NCI-H146 treated with DMSO at 0.1 percent for 48 hours (cell line): ENCODE measurements around the gene PPP2R5B.

ENCODE experiments used
- DNase-seq: peaks from one replicate; lab custom pipeline; 2025; ENCODE audit not compliant: unreplicated experiment; lab: John Stamatoyannopoulos, UW

PPP2R5B gene

DNA sequence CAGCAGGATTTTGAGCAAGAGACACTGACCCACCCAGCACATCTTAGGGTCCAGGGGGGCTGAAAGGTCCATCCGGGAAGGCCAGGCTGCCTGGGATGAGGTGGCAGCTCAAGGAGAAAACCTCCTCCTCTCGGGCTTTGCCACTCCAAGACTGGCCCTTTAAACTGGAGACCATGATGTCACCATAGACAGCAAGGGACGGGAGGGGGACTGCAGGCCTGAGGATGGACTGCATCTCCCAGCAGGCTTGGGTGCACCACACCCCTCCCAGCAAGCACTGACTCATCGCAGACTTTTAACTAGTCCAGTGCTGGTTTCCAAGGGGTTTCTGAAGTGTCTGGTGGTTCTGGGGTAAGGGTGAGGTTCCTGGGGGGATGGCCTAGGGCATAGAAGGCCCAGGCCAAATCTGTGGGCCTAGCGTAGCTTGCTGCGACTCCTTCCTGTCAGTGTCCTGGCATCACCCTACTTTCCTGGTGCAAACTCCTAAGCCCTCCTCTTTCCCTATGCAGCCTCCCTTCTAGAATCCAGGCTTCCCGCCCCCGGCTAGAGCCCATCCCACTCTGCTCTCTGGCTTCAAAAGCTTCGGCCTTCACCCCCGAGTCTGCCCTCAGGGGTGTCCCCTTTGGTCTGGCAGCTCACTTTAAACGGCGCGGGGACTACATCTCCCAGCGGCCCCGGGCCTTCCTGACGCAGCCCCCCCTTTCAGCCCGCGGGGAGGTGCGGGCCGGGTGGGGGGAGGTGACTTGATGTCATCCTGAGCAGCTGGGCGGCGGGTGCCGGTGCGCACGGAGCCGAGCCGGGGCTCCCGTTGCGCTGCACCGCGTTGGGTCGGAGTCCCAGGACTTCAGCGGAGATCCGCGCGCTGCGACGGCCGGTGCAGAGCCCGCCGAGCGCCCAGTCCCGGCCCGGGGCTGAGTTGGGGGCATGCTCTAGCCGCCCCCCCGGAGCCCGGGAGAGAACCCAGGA, at the start of gene PPP2R5B:
Gene PPP2R5B, plus strand, starts transcription at position 746 of the 966 bp plus-strand sequence. CDS start 1,046 bp downstream, outside the sequence.
- peak; percentile 72 for DNase-seq

DNA sequence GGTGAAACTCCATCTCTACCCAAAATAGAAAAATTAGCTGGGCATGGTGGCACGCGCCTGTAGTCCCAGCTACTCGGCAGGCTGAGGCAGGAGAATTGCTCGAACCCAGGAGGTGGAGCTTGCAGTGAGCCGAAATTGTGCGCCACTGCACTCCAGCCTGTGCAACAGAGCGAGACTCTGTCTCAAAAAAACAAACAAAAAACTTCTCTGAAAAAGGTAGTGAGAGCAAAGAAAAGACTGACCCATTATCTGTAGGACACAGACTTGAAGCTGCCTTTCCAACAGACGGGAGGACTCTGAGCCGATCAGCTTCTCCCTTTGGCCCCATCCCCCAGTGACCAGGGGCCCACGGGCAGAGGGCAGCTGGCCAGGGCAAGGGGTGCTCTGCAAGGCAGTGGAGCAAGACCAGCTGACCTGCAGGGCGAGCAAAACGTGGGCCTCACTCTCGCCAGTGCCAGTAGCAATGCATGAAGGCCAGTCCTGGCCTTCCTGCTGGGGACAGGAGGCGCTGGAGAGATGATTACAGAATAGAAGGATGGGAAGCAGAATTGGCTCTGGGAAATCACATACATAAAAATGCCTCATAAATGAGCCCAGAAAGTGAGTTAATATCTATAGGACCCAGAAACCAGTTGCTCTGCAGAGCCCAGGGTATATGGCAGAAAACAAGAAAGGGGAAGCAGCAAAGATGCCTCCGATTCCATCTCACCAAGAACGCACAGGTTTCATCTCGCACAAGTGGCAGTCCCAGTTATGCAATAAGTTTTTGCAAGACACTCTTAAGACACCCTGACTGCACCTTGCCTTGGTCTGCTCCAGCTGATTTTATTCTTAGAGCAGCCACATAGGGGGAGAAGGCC, 48.9 kb upstream of the PPP2R5B start:
- DNase-seq: no peak

DNA sequence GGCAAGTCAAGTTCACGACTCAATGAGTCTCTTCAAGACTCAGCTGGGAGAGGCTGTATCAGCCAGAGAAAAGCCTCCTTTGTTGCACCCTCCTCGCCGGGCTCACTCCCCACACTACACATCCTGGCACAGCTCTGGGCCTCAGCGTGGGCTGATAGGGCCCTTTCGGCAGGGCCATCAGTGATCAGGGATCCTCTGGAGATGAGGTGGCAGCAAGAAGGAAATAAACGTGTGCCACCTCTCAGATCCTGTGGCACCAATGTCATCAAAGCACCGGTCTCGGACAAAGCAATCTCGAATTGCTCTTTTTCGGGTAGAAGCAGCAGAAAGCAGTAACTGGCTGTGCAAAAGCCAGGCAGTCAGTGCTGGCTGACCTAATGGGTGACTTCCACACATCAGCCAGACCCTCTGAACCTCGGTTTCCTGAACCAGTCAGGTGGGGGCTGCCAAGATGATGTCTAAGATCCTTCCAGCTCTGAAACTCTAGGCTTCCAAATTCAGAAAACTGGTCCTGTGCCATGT, 48.2 kb upstream of the PPP2R5B start:
- no peak for DNase-seq

DNA sequence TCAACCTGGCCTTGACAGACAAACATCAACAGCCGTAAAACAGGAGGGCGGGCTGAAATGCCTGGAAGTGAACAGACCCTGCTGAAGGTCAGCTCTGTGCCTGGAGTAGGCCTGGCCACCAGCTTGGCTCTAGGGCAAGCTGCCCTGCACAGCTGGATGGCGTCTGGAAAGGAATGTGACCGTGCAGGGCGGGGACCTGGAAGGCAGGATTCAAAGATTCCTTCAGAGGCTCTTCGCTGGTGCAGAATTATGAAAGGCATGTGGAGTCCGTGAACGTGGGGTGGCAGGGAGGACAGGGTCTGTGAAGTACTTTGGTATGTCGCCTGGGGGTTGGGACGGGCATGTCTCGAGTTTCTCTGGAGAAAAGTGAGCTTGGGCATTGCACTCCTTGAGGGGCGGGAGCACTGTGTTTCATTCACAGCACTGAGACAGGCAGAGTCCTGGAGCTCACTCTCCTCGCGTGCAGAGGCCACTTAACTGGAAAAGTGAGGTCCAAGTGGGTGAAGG, 47.6 kb upstream of the PPP2R5B start:
- DNase-seq: no peak

DNA sequence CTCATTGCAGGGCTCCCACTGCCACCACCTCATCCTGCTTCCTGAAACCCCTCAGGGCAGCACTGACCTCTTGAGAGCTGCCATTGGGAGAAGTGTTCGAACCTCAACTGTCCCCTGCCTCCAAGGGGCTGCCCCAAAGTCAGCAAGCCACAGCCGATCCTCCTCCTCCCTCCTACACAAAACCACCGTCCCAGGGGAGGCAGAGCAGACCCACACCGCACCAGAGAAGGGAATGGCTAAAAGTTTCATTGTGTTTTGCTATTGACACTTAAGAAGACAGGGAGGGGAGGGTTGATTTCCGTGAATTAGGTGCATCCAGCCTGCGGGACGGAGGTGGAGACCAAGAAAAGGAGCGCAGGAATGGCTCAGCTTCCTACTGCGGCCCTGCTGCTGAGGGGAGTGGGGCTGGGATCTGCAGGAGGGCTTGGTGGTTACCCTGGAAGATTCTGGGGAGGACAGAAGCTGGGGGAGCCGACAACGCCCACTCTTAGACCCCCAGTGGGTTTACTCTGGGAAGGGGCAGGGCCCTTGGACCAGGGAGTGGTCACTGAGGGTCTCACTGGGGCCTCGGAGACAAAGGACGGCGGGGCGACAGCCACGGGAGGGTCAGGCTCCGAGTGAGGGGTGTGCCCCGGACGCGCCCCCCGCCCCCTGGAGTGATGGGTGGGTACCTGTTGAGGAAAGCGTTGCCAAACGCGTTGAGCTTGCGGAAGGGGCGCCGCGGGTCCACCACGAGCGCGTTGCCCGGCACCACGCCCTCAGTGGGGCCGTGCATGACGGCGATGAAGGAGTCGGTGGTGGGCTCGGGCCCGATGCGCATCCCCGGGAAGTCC, 46.9 kb upstream of the PPP2R5B start:
- DNase-seq: no peak

DNA sequence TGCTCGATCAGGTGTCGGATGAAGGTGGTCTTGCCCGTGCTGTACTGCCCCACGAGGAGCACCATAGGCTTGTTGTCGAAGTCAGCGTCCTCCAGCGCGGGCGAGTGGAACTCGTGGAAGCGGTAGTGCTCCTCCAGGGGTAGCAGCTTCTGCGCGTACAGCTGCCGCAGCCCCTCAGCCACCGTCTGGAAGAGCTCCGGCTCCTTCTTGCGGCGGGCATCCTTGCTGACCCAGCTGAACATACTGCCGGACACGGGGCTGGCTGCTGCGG, 46.3 kb upstream of the PPP2R5B start:
- DNase-seq: no peak

DNA sequence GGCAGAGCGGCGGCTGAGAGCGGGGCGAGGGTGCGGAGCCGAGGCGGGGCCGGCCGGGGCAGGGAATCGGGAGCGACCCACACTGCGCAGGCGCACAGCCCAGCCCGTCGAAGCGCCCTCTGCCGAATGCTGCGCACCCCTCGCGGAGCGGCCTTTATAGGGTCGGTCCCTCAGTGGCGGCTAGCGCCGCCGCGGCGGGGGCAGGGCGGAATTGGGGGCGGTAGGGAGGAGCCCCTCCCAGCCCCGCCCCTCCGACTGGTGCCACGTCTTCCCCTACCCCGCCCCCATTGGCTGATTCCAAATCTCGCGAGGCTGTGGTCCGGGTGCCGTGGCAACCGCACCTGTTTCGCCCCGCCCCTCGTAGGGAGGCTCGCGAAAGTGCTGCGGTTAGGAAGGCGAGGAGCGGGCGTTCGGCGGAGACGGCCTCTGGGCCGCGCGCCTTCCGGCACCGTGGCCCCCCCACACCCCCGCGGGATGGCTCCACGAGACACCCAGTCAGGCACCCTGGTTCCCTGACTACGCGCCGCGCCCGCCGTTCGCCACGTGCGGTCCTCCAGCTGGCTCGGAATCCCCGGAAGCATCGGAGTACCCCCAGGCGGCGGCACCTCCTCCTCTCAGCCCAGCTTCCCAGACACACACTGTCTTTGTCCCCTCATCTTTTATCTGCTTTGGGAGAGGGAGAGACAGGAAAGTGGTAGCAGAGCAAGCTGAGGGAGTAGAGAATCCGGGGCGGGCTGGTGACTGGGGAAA, 45.8 kb upstream of the PPP2R5B start, which contains the start of gene EHD1:
Gene EHD1, minus strand, starts transcription at position 128 of the 750 bp plus-strand sequence. CDS start 157 bp downstream, outside the sequence.
- peak; percentile 95 for DNase-seq

DNA sequence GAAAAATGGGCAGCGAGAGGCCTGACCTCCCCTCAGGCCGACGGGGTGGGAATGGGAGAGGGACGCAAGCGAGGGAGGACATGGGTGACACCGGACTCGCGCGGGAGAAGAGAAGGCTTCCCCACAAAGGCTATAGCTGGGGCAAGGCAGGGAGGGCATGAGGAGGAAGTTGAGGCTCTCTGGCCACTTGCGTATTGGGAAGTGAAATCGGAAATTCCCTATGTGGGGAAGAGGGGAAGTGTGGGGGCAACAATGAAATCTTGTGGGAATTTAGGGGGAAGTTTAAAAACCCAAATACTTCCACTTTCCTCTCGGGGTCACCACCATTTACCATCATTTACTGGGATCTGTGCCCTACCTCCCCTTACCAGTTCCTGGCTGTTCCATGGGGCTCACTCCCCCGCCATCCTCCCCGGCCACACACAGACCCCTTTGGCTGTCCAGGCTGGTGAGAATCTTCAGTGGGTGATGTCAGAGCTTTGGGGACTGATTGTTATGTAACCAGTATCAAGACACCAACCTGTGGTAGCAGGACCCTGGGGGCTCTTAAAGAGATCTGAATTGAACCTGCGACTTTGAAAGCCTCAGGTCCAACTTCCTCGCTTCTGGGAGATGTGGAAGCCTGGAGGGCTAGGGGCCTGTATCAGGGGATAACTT, 45.1 kb upstream of the PPP2R5B start:
- DNase-seq: no peak

DNA sequence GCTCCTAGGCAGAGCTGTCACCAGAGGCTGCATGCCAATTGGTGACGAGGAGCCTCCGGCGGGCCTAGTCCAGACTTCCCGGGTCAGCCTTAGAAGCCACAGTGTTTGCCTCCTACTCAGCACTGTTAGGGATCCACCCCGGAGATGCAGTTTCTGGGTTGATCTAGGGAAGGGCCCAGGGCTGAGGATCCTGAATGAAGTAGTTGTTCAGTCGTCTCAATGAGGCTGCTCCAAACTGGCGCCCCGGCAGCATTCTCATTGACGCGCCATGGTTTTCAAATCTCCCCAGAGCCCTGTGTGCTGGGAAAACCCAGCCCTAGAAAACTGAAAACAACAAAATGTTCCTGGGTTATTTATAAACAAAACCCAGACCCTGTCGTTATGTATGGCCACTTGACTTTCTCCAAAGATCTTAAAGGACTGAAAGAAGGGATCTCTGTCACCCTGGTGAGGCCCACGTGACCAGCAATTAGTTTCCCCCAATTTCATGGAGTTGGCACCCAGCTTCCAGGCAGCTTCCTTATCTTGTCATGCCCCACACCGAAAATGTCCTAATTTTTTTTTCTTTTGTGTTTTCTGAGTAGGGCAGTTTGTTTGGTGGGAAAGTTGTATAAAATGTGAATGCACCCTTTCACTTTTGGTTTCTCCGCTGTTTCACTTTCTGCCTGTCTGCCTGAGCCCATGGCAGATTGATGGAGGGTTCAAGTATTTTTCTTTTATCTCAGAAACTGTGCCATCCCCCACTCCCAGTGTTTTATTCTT, 44.1 kb upstream of the PPP2R5B start:
- no peak for DNase-seq

DNA sequence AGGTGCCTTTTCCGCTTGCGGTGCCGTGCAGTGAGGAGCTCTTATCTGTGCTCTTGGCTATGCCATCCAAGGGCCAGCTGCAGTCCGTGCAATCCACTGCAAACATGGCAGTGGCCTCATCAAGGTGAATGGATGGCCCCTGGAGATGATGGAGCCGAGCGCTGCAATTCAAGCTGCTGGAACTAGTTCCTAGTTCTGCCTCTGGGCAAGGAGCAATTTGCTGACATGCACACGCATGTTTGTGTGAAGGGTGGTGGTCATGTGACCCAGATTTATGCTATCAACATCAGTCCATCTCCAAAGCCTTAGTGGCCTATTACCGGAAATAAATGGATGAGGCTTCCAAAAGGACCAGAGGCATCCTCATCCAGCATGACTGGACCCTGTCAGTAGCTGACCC, 43.0 kb upstream of the PPP2R5B start:
- no peak for DNase-seq

DNA sequence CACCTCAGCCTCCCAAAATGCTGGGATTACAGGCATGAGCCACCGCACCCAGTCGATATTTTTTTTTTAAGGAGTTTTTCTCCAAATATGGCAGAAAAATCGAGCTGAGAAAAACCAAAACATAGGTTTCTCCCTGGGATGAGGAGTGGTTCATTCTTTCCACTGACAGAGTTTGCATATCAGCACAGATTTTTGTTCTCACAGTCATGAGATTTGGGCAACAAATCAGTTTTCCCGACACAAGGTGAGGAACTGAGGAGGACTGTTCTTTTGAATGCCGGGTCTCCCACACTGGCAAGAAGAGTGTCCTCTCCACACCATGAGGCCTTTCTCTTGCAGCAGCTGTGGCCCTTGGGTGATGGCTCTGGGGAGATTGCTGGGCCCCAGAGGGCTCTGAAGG, 42.2 kb upstream of the PPP2R5B start:
- no peak for DNase-seq

DNA sequence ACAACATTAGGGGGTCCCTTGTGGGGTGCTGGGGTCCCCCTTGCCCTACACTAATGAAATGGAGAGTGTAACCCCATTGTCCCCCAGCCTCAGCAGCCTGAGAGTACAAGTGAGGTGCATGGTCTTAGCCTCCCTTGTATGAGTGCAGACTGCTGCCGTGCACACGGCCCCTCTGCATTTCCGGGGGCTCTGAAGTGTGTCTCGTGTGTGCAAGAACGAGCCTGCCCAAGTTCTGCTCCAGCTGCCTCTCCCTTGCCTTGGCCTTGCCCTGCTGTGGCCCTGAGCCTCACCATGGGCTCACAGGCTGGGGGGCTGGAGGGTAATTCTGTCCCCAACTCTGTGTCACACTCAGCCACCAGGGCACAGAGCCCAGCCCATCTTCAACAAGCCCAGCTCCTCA, 40.9 kb upstream of the PPP2R5B start:
- DNase-seq: no peak

DNA sequence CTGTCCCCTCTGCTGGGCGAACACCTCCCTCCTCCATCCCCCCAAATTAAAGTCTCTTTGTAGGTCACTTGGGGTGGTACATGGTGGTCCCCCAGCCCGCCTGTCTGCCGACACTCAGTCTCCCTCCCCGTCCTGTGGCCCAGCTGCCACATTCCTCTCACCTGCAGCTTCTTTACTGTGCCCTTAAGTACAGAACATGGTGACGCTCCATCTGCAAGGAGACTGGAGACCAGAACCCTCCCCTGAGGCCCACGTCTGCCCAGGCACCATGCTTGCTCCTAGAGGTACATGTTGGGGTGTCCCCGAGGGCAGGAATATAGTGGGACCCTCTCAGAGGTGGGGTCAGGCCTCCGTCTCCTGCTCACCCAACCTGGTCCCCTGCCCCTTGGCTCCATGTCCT, 40.5 kb upstream of the PPP2R5B start:
- no peak for DNase-seq

DNA sequence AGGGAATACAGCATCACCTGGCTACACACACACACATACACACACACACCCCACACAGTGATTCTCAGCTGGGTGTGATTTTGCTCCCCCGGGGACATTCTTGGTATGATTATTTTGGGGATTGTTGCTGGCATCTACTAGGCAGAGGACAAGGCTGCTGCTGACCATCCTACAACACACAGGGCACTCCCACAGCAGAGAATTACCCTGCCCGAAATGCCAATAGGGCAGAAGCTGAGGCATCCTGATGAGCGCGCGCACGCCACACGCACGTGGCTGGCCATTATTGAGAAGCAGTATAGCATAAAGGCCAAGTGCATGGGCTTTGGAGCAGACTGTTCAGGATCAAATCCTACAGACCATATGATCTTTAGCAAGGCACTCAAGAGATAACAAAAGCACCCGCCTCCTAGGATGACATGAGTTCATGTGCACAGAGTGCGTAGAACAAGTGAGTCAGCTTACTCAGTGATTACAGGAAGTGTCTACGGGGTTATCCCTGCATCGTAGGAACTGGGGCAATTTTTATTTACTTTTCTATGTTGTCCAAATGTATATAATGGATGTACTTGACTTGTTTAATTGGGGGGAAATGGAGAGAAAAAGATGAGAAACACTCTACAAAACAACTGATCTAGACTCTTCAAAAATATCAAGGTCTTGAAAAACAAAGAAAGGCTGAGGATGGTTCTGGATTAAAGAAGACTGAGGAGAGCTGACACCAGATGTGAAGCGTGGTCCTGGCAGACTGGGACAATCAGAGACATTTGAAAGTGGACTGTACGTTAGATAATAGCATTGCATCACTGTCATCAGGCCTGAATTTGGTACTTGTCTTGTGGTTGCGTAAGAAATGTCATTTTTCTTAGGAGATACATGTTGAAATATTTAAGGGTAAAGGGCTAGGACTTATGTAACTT, 38.9 kb upstream of the PPP2R5B start:
- DNase-seq: no peak

DNA sequence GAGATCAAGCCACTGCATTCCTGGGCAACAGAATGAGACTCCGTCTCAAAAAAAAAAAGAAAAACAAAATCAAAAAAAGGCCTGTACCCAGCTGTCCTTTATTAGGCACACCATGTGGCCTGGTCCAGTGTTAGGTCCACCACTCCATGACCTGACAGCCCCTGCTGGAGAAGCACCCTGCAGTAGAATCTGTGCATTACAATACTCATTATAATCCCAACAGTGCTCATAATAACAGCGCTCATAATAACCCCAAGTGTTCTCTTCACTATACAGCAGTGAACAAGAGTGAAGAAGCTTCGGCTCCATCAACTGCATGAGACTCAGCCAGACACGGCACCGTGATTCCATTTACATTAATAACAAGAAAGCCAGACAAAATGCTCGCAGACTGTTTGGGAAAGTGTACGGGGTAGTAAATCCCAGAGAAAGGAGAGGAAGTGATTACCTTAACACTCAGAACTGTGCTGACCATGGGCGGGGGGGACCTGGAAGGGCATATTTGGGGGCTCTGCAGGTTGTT, 37.2 kb upstream of the PPP2R5B start:
- DNase-seq: no peak

DNA sequence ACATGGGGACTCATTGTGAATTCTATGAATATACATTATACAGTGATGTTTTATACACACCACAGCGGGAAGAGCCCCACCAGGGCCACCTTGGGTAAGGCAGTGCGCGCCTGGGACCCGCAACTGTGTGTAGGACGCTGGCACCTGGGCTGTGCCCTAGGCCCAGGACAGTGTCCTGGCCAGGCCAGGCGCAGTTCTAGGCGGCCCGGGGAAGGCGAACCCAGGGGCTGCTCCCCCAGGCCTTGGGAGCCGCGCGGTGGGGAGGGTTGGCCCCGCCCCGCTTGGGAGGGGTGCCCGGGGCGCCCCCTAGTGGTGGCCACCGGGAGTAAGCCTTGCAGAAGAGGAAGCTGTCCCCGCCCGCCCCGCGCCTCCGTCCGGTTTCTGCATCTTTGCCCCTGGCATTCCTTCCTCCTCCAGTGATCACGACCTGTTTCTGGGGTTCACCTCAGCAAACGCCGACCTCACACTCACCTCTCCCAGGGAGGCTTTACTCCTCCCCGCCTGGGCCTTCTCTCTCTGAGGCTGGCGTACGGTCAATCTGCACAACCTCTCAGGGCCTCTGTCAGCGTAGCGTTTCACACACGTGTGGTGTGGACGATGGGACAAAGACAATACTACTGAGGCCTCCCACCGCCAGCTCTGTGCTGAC, 36.6 kb upstream of the PPP2R5B start:
- peak; percentile 46 for DNase-seq

DNA sequence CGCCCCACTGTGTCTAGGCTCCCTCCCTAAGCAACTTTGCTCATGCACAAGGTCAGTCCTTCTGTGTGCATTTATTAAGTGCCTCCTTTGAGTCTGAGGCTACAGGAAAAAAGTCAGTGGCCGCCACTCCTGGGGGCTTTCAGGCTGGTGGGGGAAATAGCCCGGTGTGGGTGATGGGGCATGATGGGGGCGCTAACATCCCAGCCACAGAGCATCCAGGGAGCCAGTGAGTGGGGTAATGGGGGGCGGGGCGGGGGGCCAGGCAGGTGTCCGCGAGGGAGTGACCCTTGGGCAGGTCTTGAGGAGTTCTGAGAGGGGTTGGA, 36.1 kb upstream of the PPP2R5B start:
- no peak for DNase-seq
